ENCODE data around the gene NOX3. TPM values are rescaled to one million over a fixed set of nuclear protein-coding genes. Genes with fewer than 3 reads are reported as not detected.

The NOX3 gene
- total RNA-seq, 1 experiment from 2014 or later: not detected

GRCh38 chr6:155434096-155434495, 21.5 kb downstream of the NOX3 start:
- no peak for DNase-seq (ENCODE audit: low read depth)

DNA sequence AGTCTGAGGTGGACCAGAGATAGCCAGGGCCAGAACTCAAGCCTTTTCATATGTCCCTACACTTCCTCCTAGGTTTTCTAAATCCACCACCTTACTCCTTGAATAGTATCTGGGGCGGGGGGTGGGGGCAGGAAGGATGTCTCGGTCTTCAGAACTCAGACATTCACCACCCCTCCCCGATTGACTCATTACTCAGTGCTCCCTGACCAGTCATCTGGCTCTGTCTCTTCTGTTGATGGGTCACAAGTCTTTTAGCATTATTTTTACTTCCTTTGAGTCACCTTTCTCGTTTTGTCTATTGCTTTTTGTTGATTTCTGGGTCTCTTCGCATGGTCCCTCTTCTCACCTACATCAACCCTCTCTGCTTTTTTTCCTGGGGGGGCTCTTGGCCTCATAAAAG, 23.3 kb downstream of the NOX3 start:
- DNase-seq (ENCODE audit: low read depth): no peak

DNA sequence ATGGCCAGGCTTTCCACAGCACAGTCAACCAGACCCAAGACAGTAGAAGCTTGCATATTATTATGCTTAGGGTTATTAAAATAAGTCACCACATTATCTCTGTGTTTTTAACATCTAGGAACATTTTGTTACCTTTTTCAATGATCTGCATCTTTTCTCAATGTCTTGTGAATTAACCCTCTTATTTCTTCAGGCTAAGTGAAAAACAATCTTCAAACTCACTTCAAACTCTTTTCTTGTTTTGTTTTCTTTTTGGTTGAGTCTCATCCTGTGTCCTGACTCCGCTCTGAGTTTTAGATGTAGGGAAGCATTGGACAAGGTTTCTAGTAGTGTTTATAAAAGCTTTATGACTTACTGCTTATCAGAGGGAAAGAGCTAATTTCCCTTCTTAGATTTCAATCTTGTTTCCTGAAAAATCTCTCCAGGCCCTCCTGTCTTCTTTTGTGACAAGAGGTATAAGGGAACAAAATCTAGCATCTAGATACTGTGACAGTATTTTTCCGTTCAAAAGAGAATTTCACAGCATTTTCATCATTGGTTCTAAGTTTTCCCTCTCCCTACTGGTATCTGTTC, 26.2 kb downstream of the NOX3 start:
- no peak for DNase-seq (ENCODE audit: low read depth)

GRCh38 chr6:155426408-155426945, 29.2 kb downstream of the NOX3 start:
- DNase-seq (ENCODE audit: low read depth): no peak

GRCh38 chr6:155424181-155424580, 31.5 kb downstream of the NOX3 start:
- no peak for DNase-seq (ENCODE audit: low read depth)

DNA sequence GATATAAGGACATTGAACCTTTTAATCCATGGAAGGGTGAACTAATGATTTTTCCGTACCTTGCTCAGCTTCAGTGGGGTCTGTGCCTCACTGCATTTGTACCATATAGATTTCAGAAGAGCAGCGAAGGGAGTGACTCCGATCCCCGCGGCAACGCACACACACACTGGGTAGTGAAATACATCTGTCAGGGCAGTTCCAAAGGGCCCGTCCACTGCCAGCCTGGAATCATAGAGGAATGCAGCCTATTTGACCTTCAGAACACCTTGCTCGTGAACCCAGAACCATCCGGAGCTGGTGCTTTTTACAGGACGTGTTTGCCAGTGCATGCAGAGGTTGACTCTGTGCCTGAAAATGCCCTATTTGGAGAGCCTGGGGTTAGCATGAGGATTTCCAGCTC, 33.0 kb downstream of the NOX3 start:
- DNase-seq (ENCODE audit: low read depth): no peak

DNA sequence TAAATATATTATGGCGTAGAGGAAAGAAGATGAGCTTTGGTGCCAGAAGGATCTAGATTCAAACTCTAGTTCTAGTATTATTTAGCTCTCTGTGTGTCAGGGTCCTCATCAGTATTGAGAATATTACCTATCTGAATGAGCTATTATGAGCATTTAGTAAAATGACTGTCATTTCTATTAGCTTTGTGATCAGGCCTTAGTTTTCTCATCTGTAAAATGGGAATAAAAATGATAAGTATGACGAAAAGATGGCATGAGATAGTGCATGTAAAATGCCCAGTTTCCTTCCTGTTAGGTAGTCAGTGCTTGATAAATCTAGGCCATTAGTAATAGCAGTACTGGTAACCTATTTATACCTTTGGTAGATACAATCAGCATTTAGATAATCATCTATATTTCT, 35.1 kb downstream of the NOX3 start:
- DNase-seq (ENCODE audit: low read depth): no peak

GRCh38 chr6:155419161-155419560, 36.5 kb downstream of the NOX3 start:
- peak; percentile 19 for DNase-seq (ENCODE audit: low read depth)

DNA sequence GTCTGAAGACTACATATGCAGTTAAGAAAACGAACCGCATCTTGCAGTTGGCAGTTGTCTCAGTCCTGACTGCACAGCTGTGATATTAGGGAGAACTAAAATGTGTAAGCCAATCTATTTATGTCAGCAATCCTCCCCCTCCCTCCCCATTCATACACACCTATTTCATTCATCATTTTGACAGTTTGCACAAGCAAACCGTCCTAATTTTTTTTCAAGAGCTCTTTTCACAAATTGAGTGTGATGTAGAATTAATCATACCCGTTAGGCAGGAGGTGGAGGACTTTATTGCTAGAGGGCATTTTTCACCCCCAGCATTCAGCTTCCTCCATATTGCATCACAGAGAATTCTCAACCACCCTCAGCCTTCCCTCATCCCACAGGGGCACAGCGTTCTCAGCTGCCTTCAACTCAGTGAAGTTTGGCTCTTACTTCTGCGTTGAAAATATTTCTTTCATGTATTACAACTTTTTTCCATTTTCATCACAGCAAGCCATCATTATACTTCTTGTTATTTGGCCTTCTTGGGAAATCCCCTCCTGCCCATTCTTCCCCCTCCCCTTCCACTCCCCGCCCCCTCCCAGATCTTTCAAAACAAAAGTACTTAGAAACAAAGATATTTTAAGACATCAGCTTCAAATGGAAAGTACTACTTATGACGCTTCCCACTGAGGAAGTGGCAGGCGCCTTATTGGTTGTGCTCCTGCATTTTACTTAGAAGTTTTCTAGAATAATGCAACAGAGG, 37.5 kb downstream of the NOX3 start:
- peak; percentile 83 for DNase-seq (ENCODE audit: low read depth)

DNA sequence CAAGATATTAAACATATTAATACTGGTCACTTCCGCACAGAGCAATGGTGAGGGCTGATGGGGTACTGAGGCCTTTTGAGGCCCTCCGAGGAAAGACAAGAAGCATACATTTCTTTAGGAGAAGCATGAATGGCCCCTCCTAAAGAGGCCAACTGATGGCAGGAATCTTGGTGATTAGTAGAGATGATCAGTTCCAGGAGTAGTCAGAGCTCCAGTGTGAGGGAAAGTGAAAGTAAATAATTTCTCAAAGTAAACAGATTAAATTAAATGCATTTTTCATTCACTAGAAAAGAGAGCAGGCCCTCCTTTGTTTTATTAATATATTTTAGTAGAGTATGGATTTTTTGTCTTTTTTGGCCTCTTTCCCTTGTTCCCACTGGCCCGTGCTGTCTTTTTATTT, 38.2 kb downstream of the NOX3 start:
- DNase-seq (ENCODE audit: low read depth): peak; percentile 20

DNA sequence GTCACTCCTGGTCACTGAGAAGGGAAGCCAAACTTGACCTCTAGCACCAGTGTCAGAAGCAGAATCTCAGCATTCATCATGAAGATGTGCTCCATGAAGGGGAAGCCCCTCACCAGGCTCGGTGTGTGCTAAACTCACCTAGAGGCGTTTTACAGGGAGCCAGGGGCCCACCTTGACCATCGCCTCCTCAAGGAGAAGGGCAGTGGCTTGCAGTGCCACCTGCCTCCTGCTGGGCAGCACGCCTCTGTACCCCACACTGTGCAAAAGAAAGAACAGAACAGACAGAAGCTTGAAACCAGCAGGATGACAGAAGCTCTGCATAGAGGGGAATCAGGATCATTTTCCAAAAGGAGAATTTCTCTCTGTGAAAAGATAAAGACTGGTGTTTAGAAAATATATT, 39.7 kb downstream of the NOX3 start:
- no peak for DNase-seq (ENCODE audit: low read depth)

- DNase-seq (ENCODE audit: low read depth): no peak
Measured at GRCh38 chr6:155414049-155414448, 41.6 kb downstream of the NOX3 start.

GRCh38 chr6:155412335-155412734, 43.3 kb downstream of the NOX3 start:
- DNase-seq (ENCODE audit: low read depth): peak; percentile 15

GRCh38 chr6:155411154-155412052, 44.2 kb downstream of the NOX3 start:
- no peak for DNase-seq (ENCODE audit: low read depth)

GRCh38 chr6:155409391-155409790, 46.2 kb downstream of the NOX3 start:
- no peak for DNase-seq (ENCODE audit: low read depth)

DNA sequence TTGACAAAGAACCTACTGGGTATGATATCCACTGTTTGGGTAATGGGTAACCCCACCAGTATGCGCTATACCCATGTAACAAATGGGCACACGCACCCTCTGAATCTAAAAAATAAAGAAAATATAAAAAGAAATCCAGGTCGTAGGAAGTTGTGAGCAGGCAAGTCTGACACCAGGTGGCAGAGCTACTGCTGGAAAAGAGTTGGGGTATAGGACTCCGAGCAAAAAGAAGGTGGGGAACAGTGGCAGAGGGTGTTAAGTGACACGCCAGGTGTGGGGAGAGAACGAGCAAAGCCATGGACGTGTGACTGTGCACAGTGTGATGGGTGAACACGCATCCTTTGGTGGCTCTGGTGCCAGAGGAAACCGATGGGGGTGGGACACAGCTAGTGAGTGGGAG, 46.7 kb downstream of the NOX3 start:
- no peak for DNase-seq (ENCODE audit: low read depth)

- DNase-seq (ENCODE audit: low read depth): peak; percentile 17
Measured at GRCh38 chr6:155408231-155408630, 47.4 kb downstream of the NOX3 start.

- no peak for DNase-seq (ENCODE audit: low read depth)
Measured at GRCh38 chr6:155406801-155407200, 48.8 kb downstream of the NOX3 start.

DNA sequence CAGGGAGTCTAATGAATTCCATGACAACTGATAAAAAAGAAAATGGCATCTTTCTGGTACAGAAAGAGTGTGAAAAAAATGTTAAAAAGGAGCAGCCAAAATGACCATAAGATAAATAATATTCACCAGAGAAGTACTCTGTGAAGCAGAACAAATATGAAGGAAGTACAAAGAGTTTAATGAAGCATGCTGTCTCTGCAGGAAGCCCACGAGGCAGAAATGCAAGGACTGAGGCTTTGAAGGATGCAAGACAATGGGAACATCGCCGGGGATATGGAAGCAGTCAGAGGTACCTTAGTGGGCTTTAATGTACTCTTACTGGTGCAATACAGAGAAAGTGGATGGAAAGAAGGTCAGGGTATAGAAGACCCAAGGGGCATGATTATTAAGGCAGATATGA, 50.7 kb downstream of the NOX3 start:
- no peak for DNase-seq (ENCODE audit: low read depth)

DNA sequence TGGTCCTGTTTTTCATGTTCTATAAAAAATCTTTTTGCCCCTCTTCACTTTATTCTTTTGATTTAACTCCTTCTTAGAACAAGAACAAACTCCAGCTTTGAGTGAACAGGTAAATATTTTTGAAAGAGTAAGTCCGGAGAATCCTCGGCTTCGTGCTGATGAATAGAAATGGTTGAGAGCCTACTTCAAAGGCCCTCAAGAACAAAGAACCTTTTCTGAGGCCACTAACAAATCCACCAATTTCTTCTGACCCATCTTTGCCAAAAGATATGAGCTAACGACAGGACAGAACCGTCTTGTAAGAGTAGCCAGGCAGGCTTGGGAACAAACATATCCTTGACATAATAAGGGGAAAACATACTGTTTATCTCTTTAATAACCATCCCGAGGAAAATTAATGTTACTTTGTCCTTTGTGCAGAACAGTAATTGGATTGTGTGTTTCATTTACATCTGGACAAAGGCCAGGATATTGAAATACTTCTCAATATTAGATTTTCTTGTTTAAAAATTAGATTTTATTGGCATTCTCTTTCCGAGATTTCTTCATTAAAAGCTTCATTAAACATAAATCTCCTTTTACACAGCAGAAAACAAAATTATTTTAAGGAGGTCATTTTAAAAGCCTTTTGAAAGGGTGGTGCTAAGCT, 52.9 kb downstream of the NOX3 start:
- DNase-seq (ENCODE audit: low read depth): no peak

DNA sequence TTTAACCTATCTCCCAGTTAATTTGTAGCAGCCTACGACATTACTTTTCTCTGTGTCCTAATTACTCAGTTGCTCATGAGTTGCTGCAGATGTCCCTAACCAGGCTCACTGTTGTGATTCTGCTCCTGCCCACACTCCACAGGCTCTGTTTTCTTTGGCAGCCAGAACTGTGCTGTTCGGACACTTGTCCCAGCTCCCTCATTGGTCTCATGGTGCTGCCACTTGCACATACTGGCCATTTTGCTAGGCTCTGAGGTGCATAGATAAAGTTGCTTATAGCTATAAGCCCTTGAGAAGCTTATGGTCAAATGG, 55.0 kb downstream of the NOX3 start:
- DNase-seq (ENCODE audit: low read depth): no peak
